Upper lobe of right lung (tissue), 1 donor: Measurements from ENCODE around the gene CYP2S1. TPM values are rescaled to one million over a fixed set of nuclear protein-coding genes. Genes with fewer than 3 reads are reported as not detected.
A peak's percentile ranks its signal among the peaks of the same experiment; 100 is the strongest.
"Not testable (repeated sequence)": the region's sequence is repeated elsewhere in the genome, so short reads cannot be mapped to it uniquely, and the experiment has no call there.

ENCODE experiments used
- ATAC-seq: fragments of 200-7000 bp; cut with Tn5 transposase; one replicate; pipeline ENCODE4 v1.9.1; 2020; ENCODE audit warnings: mild to moderate bottlenecking, moderate library complexity
- DNase-seq: peaks from one replicate; pipeline ENCODE4 v3.0.0-alpha.2; 2020
- H3K27ac ChIP-seq: fragments of 200-600 bp; one replicate; pipeline ENCODE4 v1.8.0; 2022
- H3K27me3 ChIP-seq: fragments of 200-600 bp; one replicate; pipeline ENCODE4 v1.8.0; 2022; ENCODE audit warnings: mild to moderate bottlenecking
- H3K36me3 ChIP-seq: fragments of 200-600 bp; one replicate; pipeline ENCODE4 v1.8.0; 2022
- H3K4me1 ChIP-seq: fragments of 200-600 bp; one replicate; pipeline ENCODE4 v1.8.0; 2022
- H3K4me3 ChIP-seq: fragments of 200-600 bp; one replicate; pipeline ENCODE4 v1.8.0; 2022; ENCODE audit warnings: mild to moderate bottlenecking
- H3K9me3 ChIP-seq: fragments of 200-600 bp; one replicate; pipeline ENCODE4 v1.8.0; 2022
- intact Hi-C: fragments of 100-400 bp; cut with DNase I; formaldehyde crosslinking; loops from one replicate; pipeline ENCODE4 v1.11.0; 2022
- long read RNA-seq: library from polyadenylated mRNA; unstranded; transcript quantifications from one replicate; pipeline ENCODE4 v2.0.0, GENCODE V29; 2021
- total RNA-seq: library from RNA; stranded (reverse); fragmentation: NEBNext Ultra II Directional; extraction: Animal tissue kit (Norgen Biotek cat#: 25700); gene quantifications from one replicate; pipeline ENCODE4 v1.2.1, GENCODE V29; 2021
- TF ChIP-seq, protein P1 (sequence below): fragments of 200-600 bp; IDR thresholded peaks from one replicate; pipeline ENCODE4 v1.8.0; 2022; ENCODE audit warnings: antibody characterized with exemption
- donor health status: DM: no; HTN: yes; CAD: no; lungs with severe emphysema.

Gene CYP2S1, protein sequence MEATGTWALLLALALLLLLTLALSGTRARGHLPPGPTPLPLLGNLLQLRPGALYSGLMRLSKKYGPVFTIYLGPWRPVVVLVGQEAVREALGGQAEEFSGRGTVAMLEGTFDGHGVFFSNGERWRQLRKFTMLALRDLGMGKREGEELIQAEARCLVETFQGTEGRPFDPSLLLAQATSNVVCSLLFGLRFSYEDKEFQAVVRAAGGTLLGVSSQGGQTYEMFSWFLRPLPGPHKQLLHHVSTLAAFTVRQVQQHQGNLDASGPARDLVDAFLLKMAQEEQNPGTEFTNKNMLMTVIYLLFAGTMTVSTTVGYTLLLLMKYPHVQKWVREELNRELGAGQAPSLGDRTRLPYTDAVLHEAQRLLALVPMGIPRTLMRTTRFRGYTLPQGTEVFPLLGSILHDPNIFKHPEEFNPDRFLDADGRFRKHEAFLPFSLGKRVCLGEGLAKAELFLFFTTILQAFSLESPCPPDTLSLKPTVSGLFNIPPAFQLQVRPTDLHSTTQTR
- total RNA-seq, result 11.1 TPM
- long read RNA-seq, transcript CYP2S1-201 (9 exons, 2,782 nt), result major isoform, 16 of 21 reads
- long read RNA-seq, partial matches to known transcripts, result 4 of 21 reads
- long read RNA-seq, other reads (novel, unspliced or antisense), result 1 of 21 reads

DNA sequence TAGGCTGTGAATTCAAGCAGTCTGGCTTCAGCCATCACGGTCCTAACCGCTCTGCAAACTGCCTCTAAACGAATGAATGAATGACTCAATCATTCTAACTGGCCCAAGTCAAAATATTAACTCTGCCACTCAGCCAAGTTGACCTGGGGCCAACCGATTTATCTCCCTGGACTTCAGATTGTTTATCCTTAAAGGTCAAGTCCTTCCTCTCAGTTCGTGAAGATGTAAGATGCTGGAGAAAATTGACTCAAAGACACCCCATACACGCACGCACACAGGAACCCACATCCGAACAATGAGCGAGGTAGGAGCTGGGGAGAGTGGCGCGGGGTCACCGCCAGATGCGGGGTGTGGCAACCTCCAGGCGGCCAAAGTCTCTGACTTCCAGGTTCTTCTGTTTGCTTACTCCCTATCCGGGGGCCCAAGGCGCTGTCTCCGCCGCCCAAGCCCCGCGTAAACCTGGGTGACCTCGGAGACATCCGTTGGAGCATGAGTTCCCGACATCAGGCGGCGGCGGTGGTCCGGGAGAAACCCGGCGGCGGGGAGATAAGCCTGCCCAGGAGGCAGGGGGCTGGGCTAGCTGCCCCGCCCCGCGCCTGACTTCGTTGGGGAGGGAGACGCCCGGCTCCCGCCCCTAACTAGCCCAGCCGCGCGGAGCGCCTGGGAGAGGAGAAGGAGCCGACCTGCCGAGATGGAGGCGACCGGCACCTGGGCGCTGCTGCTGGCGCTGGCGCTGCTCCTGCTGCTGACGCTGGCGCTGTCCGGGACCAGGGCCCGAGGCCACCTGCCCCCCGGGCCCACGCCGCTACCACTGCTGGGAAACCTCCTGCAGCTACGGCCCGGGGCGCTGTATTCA lies at the start of gene CYP2S1:
Gene CYP2S1 (plus strand): TSS at position 646 of the 856 bp plus-strand sequence. CDS start 46 bp downstream, at position 692.
- Histone ChIP-seq H3K27ac (no peak within 1 kb of the TSS), H3K36me3 (no peaks in the 10 kb centered on the region), H3K9me3 (no peaks in the 10 kb centered on the region), H3K4me1 (peaks cover 22% of the 10 kb centered on the region), H3K4me3 (peak within 1 kb of the TSS; percentile 50), H3K27me3 (peaks cover 7% of the 10 kb centered on the region)
- TF ChIP-seq, protein P1, sequence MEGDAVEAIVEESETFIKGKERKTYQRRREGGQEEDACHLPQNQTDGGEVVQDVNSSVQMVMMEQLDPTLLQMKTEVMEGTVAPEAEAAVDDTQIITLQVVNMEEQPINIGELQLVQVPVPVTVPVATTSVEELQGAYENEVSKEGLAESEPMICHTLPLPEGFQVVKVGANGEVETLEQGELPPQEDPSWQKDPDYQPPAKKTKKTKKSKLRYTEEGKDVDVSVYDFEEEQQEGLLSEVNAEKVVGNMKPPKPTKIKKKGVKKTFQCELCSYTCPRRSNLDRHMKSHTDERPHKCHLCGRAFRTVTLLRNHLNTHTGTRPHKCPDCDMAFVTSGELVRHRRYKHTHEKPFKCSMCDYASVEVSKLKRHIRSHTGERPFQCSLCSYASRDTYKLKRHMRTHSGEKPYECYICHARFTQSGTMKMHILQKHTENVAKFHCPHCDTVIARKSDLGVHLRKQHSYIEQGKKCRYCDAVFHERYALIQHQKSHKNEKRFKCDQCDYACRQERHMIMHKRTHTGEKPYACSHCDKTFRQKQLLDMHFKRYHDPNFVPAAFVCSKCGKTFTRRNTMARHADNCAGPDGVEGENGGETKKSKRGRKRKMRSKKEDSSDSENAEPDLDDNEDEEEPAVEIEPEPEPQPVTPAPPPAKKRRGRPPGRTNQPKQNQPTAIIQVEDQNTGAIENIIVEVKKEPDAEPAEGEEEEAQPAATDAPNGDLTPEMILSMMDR, result no peak
- intact Hi-C loops, result no loop called here
- peak; percentile 79 for DNase-seq
- peak; percentile 88 for ATAC-seq

DNA sequence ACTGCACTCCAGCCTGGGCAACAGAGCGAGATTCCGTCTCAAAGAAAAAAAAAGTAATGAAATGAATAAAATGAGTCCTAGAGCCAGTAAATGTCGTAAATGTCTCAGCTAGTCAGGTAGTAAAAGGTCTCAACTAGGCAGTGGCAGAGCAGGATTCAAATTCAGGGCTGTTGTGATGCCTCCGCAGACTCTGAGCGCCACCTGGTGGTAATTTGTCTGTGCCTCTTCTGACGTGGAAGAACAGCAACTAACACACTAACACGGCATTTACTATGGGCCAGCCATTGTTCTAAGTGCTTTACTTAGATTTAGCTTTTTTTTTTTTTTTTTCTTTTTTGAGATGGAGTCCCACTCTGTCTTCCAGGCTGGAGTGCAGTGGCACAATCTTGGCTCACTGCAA lies 48.6 kb upstream of the CYP2S1 start:
- Histone ChIP-seq H3K36me3 (no peaks in the 10 kb centered on the region), H3K9me3 (no peaks in the 10 kb centered on the region), H3K4me1 (no peaks in the 10 kb centered on the region), H3K4me3 (no peak overlapping the region), H3K27ac (no peak overlapping the region), H3K27me3 (peaks cover 4% of the 10 kb centered on the region)
- DNase-seq, result peak; percentile 83
- TF ChIP-seq, protein P1, result peak; percentile 85
- intact Hi-C loops, result no loop called here
- ATAC-seq, result peak; percentile 97

DNA sequence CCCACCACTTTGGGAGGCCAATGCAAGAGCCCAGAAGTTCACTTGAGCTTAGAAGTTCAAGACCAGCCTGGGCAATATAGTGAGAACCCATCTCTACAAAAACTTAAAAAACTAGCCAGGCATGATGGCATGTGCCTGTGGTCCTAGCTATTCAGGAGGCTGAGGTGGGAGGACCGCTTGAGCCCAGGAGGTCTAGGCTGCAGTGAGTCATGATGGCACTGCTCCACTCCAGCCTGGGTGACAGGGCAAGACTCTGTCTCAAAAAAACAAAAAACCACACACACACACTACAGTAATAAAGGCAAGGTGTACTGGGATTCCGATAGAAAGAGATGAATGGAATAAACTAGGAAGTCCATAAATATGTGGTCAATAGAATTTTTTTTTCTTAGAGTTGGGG lies 43.2 kb upstream of the CYP2S1 start:
- DNase-seq (no peak), ATAC-seq (no peak)
- Histone ChIP-seq H3K27me3 (peaks cover 4% of the 10 kb centered on the region), H3K9me3 (no peaks in the 10 kb centered on the region), H3K4me3 (no peak overlapping the region), H3K4me1 (no peaks in the 10 kb centered on the region), H3K27ac (no peak overlapping the region), H3K36me3 (no peaks in the 10 kb centered on the region)
- TF ChIP-seq, protein P1, result no peak
- intact Hi-C loops, result no loop called here

DNA sequence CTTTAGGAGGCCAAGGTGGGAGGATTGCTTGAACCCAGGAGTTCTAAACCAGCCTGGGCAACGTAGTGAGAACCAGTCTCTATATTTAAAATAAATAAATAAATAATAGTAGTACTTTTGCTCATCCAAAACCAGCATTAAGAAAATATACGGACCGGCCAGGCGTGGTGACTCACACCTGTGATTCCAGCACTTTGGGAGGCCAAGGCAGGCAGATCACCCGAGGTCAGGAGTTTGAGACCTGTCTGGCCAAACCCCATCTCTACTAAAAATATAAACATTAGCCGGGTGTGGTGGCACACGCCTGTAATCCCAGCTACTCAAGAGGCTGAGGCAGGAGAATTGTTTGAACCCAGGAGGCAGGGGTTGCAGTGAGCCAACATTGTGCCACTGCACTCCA lies 42.0 kb upstream of the CYP2S1 start:
- H3K27ac ChIP-seq, ATAC-seq, DNase-seq, H3K9me3 ChIP-seq, H3K27me3 ChIP-seq, H3K36me3 ChIP-seq, H3K4me3 ChIP-seq, H3K4me1 ChIP-seq, intact Hi-C loops: not testable (repeated sequence)

DNA sequence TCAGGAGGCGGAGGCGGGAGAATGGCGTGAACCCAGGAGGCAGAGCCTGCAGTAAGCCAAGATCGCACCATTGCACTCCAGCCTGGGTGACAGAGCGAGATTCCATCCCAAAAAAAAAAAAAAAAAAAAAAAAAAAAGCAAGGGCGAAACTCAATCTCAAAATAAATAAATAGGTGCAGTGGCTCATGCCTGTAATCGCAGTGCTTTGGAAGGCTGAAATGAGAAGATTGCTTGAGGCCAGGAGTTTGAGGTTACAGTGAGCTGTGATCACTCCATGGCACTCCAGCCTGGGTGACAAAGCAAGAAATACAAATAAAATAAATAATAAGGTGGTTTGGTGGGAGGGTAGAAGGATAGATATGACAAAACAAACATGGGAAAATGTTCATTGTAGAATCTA lies 39.0 kb upstream of the CYP2S1 start:
- DNase-seq (no peak), ATAC-seq (no peak)
- Histone ChIP-seq H3K27me3 (no peaks in the 10 kb centered on the region), H3K27ac (no peak overlapping the region), H3K36me3 (no peaks in the 10 kb centered on the region), H3K4me3 (no peak overlapping the region), H3K4me1 (no peaks in the 10 kb centered on the region), H3K9me3 (no peaks in the 10 kb centered on the region)
- TF ChIP-seq, protein P1, result no peak
- intact Hi-C loops, result no loop called here

DNA sequence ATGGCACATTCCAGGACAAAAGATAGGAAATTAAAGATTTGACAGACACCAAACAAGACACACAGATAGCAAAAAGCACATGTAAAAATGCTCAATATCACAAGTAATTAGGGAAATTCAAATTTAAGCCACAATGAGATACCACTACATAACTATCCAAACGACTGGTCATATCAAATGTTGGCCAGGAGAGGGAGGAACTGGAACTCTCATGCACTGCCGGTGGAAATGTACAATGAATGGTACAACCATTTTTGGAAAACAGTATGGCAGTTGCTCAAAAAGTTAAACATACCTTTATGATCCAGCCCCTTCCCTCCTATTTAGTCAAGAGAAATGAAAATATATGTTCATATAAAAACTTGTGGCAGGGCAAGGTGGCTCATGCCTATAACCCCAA lies 36.8 kb upstream of the CYP2S1 start:
- Histone ChIP-seq H3K4me3 (no peak overlapping the region), H3K27me3 (no peaks in the 10 kb centered on the region), H3K4me1 (no peaks in the 10 kb centered on the region), H3K36me3 (no peaks in the 10 kb centered on the region), H3K9me3 (no peaks in the 10 kb centered on the region), H3K27ac (no peak overlapping the region)
- DNase-seq (no peak), ATAC-seq (no peak)
- intact Hi-C loops, result no loop called here
- TF ChIP-seq, protein P1, result peak; percentile 10
